Measurements from ENCODE around the gene ZNF615.
A peak's percentile ranks its signal among the peaks of the same experiment; 100 is the strongest.
"Not testable (repeated sequence)": the region's sequence is repeated elsewhere in the genome, so short reads cannot be mapped to it uniquely, and the experiment has no call there.

ZNF615 gene

GRCh38 chr19:51980116-51980736 lies 27.8 kb downstream of the ZNF615 start:
- no peak for DNase-seq

- no peak for DNase-seq
Measured at GRCh38 chr19:51978882-51979281, 29.1 kb downstream of the ZNF615 start.

DNA sequence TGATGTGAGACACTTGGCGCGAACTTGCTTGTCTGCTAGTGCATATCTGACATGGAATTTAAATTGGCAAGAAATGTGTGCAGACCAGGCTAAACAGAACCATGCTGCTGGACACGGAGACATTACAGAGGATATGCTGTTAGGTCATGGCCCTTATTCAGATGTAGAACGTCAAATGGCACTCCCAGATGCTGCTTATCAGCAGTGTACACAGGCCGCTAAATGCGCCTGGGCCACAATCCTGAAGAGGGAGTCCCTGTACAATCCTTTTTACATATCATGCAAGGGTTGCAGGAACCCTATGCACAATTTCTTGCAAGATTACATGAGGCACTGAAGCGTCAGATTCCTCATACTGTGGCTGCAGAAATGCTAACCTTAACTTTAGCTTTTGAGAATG lies 30.7 kb downstream of the ZNF615 start:
- no peak for DNase-seq

DNA sequence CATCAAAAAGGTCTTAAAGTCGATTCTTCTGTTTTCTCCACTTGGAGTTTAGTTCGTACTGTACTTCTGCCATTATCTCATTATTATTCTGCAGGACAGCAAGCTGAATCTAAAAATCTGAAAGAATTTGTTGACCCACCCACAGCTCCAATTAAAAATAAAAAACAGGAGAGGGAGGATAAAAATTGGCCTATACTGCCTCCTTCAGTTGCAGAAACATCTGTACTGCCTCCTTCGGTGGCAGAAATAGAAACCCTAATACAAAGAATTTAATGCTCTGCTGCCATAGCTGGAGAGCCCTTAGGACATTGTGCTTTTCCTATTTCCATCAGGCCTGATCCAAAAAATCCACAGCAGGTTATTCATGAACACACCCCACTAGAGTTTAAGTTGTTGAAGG lies 31.2 kb downstream of the ZNF615 start:
- no peak for DNase-seq

- not testable (repeated sequence) for DNase-seq
Measured at GRCh38 chr19:51975787-51976186, 32.2 kb downstream of the ZNF615 start.

DNA sequence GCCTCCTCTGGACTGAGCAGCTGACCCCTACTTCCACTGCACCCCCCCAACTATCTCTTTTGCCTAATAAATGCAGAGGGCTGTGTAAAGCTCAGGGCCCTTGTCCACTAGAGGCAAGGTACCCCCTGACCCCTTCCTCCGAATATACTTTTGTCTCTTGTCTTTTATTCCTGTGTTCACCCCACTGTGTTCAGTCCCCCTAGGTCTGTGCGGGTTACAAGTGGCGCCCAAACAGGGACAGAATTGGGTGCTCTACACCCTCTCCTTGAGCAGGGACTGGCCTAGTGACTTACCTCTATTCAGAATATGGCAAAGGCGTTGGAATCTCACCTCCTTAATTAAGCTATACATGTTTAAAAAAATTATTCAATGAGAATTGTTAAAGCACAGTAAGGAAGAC lies 36.4 kb downstream of the ZNF615 start:
- DNase-seq: peak; percentile 26

GRCh38 chr19:51970718-51971117 lies 37.3 kb downstream of the ZNF615 start:
- DNase-seq: no peak

DNA sequence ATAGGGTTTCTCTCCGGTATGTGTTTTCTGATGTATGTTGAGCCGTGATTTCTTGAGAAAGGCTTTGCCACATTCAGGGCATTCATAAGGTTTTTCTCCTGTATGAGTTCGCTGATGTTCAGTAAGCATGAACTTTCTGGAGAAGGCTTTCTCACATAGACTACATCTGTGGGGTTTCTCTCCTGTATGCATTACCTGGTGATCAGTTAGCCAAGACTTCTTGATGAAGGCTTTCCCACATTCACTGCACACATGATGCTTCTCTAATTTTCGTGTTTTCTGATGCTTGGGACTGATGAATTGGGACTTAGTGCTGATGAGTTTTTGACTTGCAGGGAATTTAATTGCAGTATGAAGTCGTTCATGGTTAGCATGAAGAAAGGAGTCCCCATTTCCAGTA lies 42.4 kb downstream of the ZNF615 start:
- no peak for DNase-seq

- not testable (repeated sequence) for DNase-seq
Measured at GRCh38 chr19:51960621-51961233, 47.3 kb downstream of the ZNF615 start.

DNA sequence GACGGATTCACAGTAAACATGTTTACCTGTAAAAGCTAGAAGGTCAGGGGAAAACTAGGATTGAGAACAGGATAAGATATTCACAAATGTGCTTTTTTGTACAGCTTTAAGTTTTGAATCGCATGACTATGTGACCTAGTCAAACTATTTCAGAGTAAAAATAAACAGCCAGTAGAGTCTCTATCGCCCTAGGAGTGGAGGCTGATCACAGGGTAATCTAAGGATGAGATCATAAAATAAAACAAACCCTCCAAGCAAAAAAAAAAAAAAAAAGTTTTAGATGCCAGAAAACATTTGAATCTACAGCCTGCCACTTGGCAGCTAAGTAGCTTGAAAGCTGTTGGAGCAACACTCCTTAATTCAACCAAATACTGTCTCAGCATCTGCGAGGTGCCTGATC lies 48.2 kb downstream of the ZNF615 start:
- no peak for DNase-seq

- DNase-seq: not testable (repeated sequence)
Measured at GRCh38 chr19:51957846-51958245, 50.2 kb downstream of the ZNF615 start.

GRCh38 chr19:51948975-51949374 lies 59.0 kb downstream of the ZNF615 start:
- no peak for DNase-seq

DNA sequence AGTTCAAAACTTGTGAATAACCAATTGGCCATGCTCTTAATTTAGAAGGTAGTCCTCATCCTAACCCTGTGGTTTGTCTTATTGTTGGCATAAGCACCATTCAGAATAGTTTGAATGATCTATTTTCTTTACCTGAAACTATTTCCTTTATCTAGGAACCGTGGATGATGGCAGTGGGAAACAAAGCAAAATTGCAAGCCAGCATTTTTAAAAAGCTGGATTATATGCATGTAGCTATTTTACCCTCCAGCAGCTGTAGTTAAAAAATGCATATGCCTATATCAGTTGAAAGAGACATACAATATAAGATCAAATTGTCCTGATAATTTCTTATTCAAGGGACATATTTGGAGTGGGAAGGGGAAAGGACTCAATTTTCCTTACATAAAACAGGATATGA lies 61.4 kb downstream of the ZNF615 start:
- no peak for DNase-seq

- DNase-seq: no peak
Measured at GRCh38 chr19:51944798-51945552, 63.0 kb downstream of the ZNF615 start.

Data from CD4-positive, alpha-beta T cell treated with Interleukin-12 subunit alpha and Interleukin-12 subunit beta, for 1 hour (primary cell).